Stimulated activated CD8-positive, alpha-beta memory T cell treated with anti-CD3 and anti-CD28 coated beads, Interleukin-4, amount 100 ng/mL, for 48 hours (primary cell): Measurements from ENCODE around the gene HCAR1.
"Not testable (repeated sequence)": the region's sequence is repeated elsewhere in the genome, so short reads cannot be mapped to it uniquely, and the experiment has no call there.

Experiments
- DNase-seq: peaks from one replicate; pipeline ENCODE4 v3.0.0-alpha.2; 2020

The HCAR1 gene

GRCh38 chr12:122716658-122717057 is 14.0 kb downstream of the HCAR1 start, which contains the start of gene HCAR3:
HCAR3 (minus strand) TSS chr12:122716811; CDS start chr12:122716737, 74 bp downstream.
- DNase-seq = not testable (repeated sequence)

GRCh38 chr12:122715211-122715610 is 15.4 kb downstream of the HCAR1 start:
- not testable (repeated sequence) for DNase-seq

GRCh38 chr12:122713491-122714188 is 17.0 kb downstream of the HCAR1 start:
- not testable (repeated sequence) for DNase-seq

GRCh38 chr12:122711266-122711665 is 19.4 kb downstream of the HCAR1 start:
- DNase-seq = not testable (repeated sequence)

- not testable (repeated sequence) for DNase-seq
Measured at GRCh38 chr12:122710341-122710740, 20.3 kb downstream of the HCAR1 start.

- DNase-seq = not testable (repeated sequence)
Measured at GRCh38 chr12:122709287-122709686, 21.4 kb downstream of the HCAR1 start.

- DNase-seq = not testable (repeated sequence)
Measured at GRCh38 chr12:122703841-122704240, 26.8 kb downstream of the HCAR1 start.

GRCh38 chr12:122702890-122703611 is 27.6 kb downstream of the HCAR1 start, which contains the start of gene HCAR2:
HCAR2 (minus strand) TSS chr12:122703357; CDS start chr12:122703283, 74 bp downstream.
- not testable (repeated sequence) for DNase-seq

GRCh38 chr12:122701481-122701880 is 29.2 kb downstream of the HCAR1 start:
- not testable (repeated sequence) for DNase-seq

- not testable (repeated sequence) for DNase-seq
Measured at GRCh38 chr12:122700038-122700710, 30.5 kb downstream of the HCAR1 start.

- not testable (repeated sequence) for DNase-seq
Measured at GRCh38 chr12:122696922-122697321, 33.7 kb downstream of the HCAR1 start.

GRCh38 chr12:122691566-122691965 is 39.1 kb downstream of the HCAR1 start:
- no peak for DNase-seq

- no peak for DNase-seq
Measured at GRCh38 chr12:122688291-122688690, 42.4 kb downstream of the HCAR1 start.

GRCh38 chr12:122687086-122687485 is 43.6 kb downstream of the HCAR1 start:
- no peak for DNase-seq

GRCh38 chr12:122686538-122686937 is 44.1 kb downstream of the HCAR1 start:
- no peak for DNase-seq

- no peak for DNase-seq
Measured at GRCh38 chr12:122684297-122684813, 46.3 kb downstream of the HCAR1 start.

GRCh38 chr12:122681814-122682213 is 48.8 kb downstream of the HCAR1 start:
- no peak for DNase-seq

GRCh38 chr12:122680989-122681388 is 49.7 kb downstream of the HCAR1 start:
- not testable (repeated sequence) for DNase-seq

GRCh38 chr12:122676781-122677180 is 53.9 kb downstream of the HCAR1 start:
- DNase-seq = not testable (repeated sequence)
